Hematopoietic multipotent progenitor cell treated with erythropoietin and hydrocortisone succinate and interleukin-3 and kit ligand, for 15 days (in vitro differentiated cells): Measurements from ENCODE around the gene DNLZ.
"Not testable (repeated sequence)": the region's sequence is repeated elsewhere in the genome, so short reads cannot be mapped to it uniquely, and the experiment has no call there.

Experiments used
- DNase-seq: peaks from one replicate; pipeline ENCODE4 v3.0.0-alpha.2; 2015; ENCODE audit warnings: low spot score

The DNLZ gene

DNA sequence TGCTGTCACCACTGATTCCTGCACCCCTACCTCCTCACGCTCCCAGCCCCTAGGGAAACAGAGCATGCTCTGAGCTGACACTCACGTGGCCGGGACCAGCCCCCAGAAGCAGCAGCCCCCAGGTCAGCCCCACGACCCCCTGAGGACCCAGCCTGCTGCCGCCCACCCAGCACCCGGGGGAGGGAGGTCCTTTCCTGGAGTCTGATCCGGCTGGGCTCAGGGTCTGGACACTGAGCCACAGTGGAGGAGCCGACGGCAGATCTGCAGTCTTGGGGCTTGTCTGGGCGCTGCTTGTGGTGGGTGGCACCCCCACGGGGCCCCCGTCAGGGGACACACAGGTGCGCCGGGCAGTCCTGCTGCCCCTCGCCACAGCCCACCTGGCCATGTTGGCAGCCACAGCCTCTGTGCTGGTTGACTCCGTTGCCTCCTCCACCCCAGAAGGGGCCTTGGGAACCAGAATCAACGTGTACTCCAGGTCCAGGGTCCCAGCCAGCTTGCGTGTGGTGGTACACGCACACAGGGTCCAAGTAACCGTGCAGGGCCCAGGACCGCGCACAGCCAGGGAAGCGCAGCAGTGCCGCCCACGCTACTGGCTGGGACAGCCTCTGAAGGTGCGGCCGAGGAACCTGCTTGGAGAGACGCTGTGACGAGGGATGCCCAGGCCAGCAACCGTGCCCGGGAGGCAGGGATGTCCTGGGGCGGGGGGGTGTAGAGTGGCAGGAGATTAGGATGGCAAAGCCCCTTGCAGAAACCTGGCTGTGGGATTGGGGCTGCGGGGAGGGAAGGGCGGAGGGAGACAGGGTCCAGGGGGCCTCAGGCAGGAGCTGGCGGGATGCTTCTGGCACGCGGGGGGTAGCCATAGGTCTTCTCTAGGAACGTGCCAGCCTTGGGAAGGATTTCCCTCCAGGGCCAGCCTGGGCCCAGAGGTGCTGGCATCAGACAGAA is 3.5 kb downstream of the DNLZ start:
- DNase-seq: no peak

DNA sequence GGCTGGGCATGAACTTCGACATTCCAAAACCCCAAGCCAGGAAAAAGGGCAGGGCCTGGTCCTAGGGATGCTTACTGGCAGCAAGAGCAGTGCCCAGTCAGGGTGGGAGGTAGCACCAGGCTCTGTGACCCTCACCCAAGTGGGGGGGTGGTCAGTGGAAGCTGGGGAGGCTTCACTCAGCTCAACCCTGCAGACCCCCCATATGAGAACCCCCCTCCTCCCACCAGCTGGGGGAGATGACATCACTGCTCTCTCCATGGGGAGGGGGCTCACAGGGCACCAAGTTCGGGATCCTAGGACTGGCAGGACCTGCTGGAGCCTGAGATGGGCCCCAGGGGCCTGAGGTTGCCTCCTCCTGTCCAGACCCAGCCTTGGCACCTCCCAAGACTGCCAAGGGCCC is 4.7 kb downstream of the DNLZ start:
- no peak for DNase-seq

DNA sequence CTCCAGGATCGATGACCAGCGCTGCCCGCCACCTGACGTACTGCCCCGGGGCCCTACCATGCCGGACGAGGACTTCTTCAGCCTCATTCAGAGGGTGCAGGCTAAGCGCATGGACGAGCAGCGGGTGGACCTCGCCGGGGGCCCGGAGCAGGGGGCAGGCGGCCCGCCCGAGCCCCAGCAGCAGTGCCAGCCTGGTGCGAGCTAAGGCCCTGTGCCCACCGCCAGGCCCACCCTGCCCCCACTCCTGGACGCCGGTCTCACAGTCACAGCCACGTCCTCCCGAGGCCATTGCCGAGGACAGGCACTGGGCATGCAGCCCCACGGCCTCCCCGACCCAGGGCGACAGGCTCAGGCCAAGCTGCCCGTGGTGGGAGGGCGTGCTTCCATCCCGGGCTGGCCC is 5.5 kb downstream of the DNLZ start:
- DNase-seq: no peak

DNA sequence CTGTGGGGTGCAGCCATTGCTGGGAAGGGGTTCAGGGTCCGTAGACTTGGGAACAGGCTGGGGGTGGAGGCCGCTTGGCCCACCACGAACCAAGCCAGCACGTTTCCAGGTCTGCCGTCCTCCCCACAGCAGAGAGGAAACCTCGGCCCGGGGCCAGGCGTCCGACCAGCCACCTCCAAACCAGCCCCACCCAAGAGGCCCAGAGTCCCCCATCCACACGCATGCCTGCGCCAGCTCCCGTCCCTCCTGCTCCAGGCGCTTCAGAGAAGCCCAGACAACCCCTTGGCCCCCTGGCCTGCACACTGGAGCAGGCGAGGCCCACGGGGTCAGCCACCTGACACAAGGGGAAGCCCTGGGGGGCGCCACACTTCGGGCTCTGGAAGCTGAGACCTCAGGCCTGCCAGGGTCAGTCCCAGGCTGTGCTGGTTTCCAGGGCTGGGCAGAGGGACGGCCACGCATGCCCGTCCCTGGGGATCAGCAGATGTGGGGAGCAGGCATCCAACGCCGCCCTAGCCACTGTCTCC is 6.3 kb downstream of the DNLZ start:
- DNase-seq: no peak

DNA sequence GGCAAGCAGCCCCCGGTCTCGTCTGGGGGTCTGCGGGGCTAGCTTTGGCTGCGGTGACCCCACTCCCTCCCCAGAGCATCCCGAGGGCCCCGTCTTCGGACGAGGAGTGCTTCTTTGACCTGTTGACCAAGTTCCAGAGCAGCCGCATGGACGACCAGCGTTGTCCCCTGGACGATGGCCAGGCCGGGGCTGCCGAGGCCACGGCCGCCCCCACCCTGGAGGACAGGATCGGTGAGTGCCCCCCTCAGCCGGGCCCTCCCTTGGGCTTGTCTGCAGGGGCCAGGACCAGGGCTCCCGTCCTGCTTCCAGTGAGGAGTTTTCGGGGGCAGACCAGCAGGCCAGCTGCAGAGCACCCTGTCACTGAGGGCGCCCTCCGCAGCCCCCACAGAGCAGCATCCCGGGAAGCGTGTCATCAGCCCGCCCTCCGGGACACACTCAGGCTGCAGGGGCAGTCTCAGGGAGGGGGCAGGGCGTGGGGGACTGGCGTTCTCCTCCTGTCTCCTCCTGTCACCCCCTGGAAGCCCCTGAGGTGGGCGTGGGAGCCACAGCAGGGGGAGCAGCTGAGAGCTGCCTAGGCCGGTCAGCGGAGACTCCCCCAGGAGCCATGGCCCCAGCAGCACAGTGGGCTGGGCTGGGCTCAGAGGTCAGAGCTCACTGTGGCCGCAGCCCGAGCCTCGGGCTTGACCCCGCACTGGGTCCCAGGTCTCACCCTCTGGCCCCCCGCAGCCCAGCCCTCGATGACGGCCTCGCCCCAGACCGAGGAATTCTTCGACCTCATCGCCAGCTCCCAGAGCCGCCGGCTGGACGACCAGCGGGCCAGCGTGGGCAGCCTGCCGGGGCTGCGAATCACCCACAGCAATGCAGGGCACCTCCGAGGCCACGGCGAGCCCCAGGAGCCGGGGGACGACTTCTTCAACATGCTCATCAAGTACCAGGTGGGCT is 7.7 kb downstream of the DNLZ start:
- DNase-seq: no peak

DNA sequence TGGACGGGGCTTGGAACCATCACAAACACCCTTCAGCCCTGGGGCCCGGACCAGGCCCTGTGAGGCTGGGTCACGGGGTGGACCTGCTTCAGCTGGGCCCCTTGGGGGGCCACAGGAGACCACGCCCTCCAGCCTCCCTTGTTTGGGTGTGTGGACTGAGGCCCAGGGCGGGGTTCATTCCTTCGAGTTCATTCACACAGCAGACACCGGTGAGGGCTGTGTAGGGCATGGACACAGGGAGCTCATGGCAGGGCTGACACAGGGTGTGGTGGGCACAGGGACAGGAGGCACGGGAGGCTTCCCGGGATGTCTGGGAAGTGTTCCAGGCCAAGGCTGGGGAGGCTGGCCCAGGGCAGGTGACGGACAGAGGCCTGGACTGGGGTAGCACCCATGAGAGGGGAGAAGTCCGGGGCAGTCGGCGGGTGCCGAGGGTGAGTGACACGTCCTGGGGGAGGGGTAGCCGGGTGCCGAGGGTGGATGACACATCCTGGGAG is 8.9 kb downstream of the DNLZ start:
- no peak for DNase-seq

DNA sequence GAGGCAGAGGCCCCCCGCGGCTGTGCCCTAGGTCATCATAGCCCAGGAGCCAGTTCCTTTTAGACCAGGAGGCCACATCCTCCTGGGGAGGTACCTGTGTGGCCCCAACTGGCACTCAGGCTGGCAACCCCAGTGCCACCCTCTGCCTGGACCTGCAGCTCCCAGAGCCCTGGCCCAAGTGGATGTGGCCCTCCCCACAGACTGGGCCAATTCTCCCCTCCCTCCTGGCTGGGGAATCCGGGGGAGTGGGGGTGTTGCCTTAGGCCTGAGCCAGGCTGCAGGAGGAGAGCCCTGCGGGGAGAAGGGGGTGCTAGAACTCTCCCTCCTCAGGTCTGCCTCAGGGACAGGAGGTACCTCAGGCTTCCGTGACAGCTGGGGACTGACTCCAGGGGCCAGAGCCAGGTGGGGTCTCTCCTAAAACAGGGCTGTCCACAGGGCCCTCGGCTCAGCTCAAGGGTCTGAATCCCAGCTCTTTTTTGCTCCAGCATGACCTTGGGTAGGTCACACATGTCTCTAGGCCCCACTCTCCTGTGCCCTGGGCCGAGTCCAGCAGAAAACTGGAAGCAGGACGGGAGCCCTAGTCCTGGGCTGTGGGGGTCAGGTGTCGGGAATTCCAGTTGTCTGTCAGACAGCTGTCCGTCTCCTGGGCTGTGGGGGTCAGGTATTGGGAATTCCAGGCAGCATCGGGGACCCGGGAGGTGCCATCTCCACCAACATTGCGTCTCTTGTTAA is 9.6 kb downstream of the DNLZ start:
- no peak for DNase-seq

DNA sequence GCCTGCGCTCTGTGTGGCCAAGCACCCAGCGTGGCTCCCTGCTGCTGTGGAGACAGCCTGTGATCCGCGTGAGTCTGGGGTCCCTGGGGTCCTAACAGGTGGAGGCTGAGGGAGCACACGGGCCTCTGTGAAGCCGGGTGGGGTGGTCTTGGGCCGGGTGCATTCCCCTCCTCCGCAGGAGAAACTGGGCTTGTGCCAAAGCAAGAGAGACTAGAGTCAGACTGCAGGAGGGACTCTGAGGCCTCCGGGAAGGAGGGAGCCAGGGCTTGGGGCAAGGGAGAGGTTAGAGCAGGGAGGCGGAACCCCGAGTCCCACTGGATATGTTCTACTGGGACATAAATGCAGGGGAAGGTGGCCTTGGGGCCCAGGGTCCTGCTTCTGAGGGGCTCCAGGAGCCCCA is 10.5 kb downstream of the DNLZ start:
- no peak for DNase-seq

DNA sequence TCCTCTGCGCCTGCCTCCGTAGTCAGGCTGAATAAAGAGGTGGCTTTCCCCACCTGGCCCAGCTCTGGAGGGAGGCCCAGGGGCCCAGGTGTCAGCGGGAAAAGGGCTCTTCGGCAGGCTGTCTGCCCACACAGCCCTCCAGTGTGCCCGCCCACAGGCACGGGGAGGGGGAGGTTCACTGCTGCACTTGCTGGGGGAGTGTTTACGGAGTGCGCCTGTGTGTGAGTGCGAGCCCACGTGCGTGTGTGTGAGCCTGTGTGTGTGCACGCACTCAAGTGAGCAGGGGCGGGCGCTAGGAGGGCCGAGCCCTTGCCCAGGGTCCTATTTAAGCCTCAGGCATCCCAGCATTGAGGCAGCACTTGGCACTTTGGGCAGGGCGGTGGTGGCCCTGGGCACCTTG is 10.9 kb downstream of the DNLZ start:
- no peak for DNase-seq

DNA sequence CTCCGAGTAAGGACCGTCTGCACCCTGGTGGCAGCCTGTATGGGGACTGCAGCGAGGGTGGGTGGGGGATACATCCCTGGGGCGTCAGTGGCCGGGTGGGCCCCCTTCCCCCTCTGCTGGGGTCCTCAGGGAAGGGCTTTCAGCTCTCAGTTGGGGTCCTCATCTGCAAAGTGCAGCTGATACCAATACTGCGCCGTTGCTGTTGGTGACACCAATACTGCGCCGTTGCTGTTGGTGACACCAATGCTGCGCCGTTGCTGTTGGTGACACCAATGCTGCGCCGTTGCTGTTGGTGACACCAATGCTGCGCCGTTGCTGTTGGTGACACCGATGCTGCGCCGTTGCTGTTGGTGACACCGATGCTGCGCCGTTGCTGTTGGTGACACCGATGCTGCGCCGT is 11.7 kb downstream of the DNLZ start:
- not testable (repeated sequence) for DNase-seq

DNA sequence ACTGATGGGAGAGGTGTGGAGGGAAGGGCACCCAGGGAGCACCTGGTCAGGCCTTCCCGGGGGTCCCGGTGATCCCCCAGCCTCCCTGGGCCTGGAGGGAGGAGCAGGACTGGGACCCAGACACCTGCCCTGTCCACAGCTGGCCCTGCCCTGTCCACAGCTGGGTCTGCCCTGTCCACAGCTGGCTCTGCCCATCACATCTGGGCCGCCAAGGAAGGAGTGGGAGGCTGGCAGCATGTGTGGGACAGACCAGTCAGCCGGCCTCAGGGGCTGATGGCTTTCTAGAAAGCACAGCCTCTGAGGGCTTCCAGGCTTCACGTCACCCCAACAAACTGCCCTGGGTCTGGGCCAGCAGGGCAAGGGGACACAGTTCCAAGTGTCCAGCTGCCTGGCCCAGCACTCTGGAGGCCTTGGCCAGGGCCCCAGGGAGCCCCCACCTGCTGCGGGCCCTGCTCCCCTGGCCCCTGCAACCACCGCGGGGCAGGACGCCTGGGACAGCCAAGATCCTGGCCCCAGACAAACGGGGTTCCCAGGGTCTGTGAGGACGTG is 12.2 kb downstream of the DNLZ start:
- DNase-seq: no peak

DNA sequence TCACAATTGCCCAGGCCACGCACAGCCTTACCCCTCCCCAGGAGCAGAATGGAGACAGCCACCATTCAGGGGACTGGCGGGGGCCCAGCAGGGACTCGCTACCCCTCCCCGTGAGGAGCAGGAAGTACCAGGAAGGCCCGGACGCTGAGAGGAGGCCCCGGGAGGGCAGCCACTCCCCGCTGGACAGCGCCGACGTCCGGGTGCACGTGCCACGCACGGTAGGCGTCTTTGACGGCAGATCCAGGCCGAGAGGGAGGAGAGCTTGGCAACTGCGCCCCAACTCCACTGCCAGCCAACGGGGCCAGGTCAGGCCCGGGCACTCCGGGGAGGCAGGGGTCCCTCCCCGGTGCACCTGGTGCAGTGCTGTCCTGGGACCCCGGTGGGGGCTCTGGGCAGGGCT is 14.0 kb downstream of the DNLZ start:
- no peak for DNase-seq

DNA sequence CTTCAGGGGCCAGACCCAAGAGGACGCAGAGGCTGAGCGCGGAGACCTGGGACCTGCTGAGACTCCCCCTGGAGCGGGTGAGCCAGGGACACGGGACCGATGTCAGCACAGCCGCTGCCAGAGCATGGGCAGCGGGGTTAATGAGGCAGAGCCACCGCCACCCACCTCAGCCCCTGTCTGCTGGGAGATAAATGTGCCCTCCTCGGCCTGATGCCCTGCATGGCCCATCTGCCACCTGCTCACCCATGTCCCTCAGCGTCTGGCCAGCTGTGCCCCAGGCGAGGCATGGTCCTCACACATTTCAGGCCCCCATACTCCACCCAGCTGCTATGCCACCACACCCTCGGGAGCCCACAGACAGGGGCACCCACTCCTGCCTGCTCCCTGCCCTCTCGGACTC is 14.9 kb downstream of the DNLZ start:
- no peak for DNase-seq

DNA sequence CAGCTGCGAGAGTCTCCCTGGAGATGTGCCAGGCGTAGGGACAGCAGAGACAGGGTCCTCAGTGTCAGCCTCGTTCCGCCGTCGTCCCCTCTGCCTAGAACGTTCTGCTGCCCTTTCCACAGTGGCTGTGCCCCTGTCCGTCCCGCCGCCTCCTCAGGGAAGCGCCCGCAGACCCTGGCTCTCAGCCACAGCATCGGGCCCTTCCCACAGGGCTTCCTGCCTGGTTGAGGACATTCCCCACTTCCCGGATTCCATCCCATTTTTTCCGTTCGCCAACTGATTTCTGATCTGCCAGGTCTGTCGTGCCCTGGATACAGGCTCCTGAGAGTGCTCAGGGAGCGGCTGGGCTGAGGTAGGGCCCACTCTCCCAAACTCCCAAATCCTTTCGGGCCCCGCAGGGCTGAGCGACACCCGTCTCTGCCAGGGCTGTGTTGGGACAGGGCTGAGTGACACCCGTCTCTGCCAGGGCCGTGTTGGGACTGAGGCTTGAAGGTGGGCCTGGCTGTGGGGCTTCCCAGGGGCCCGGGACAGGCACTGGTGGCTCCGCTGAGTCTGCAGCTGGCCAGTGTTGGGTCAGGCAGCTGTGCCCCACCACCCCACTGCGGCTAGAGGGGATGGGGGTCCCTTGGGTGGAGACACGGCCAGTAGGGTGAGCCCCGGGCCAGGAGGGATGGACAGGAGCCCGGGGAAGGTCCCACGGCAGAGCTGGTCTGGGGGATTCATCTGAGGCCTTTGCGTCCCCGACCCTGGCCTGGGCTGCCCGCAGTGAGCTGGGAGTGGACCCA is 15.9 kb downstream of the DNLZ start:
- no peak for DNase-seq

DNA sequence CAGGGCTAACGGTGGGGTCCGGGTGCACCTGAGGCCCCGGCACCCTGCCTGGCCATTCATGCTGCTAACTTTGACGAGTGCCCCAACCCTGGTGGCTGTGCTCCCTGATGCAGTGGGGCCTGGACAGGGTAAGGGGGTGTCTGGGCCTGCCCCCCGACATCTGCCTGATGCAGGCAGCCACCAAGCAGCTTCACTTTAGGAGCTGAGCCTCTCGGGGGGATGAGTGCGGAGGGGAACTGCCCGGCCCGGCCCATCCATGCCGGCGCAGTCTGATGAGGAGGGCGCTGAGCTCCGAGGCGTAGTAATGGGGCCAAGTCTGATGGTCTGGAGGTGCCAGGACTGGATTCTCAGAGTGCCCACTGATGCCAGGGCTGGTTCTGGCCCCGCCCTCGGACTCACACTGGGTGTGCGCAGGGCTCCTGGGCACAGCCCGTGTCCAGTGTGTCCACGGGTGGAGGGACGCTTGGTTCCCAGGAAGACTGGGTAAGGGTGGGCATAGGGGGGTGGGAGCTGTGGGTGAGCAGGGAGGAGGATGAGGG is 16.5 kb downstream of the DNLZ start:
- DNase-seq: no peak

DNA sequence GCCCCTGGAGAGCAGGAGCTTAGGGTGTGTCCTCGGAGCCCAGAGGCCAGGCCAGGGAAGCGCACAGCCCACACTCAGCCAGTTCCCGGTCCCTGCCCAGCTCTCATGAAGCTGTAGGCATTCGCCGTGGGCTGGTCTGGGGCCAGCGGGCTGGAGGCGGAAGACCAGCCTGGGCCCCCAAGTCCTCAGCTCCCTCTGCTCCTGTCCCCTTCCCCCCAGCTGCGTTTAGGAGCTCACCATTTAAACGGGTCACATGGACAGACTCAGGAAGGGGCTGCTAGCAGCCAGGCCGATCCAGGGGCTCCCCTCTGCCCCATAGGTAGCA is 17.4 kb downstream of the DNLZ start:
- no peak for DNase-seq

DNA sequence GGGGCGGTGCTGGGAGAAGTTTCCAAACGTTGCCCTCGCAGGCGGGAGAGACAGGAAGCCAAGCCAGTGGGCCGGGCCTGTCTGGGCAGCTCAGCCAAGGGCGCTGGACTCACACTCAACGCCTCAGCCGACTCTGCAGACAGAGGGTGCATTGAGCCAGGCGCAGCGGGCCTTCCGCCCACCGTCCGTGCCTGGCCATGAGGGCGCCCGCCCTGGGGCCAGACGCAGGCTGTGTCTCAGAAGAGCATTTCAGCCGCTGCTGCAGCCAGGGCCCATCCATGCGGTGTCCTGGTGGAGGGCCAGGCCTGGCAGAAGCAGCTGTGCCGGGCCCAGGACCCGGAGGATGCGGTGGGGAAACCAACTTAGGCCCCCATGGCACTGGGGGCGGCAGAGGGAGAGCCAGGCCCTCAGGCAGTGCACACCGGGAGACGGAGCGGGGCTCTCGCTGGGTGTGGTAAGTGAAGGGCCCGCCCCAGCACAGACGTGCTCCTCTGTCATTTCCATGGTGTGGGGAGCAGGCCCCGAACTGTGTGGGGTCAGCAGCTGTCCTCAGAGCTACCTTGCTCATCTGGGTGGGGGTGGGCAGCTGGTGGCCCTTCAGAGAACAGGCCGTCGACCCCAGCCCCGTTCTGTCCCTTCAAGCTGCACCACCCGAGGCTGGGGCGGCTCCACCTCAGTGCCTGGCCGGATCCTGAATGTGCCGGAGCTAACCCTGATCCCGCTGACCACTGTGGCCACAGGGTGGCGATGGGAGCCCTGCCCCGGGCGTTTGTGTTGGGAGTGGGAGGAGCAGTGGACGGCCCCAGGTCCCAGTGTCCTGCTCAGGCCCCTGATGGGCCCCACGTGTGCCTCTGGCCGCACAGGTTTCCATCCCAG is 18.0 kb downstream of the DNLZ start:
- DNase-seq: no peak

DNA sequence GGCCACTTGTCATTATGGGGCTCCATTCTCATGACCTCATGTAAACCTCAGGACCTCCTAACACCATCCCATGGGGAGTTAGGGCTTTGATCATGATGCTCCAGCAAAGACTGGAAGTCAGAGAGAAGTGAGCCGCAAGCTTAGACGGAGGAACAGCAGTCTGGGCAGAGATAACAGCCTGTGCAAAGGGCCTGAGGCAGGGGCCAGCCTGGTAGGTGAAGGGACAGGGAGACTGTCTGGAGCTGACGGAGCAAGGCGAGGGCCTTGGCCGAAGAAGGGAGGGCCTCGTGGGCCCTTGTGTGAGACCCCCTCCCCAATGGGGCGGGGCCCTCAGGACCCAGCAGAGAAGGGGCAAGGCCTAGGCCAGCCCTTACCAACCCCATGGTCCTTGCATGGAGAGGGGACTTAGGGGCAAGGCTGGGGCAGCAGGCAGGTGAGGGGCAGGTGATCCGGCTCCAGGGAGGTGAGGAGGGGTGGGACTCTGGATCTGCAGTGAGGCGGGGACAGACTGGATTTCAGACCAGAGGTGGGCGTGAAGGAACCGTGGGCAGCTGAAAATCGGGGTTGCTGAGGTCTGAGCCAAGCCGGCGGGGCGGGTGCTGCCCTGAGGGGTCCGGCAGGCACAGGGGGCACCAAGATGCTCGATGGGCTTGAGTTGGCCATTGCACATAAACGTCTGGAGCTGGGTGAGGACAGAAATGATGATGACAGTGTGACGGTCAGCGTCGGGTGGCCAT is 18.8 kb downstream of the DNLZ start:
- no peak for DNase-seq

DNA sequence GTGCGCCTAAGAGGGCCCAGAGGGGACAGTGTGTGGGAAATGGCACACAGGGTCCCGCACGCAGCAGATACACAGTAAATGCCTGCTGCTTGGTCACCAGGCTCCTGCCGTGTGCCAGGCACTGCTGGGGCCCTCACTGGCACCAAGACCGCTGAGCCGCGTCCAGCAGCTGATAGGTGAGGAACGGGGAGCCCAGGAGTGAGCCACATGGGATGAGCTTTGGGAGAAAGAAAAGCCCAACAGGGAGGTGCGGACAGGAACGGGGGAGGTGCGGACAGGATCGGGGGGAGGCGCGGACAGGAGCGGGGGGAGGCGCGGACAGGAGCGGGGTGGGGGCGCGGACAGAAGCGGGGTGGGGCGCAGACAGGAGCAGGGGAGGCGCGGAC is 19.7 kb downstream of the DNLZ start:
- no peak for DNase-seq
